ENCODE results near the gene EPB41L5.
"Not testable (repeated sequence)": the region's sequence is repeated elsewhere in the genome, so short reads cannot be mapped to it uniquely, and the experiment has no call there.

Gene EPB41L5

DNA sequence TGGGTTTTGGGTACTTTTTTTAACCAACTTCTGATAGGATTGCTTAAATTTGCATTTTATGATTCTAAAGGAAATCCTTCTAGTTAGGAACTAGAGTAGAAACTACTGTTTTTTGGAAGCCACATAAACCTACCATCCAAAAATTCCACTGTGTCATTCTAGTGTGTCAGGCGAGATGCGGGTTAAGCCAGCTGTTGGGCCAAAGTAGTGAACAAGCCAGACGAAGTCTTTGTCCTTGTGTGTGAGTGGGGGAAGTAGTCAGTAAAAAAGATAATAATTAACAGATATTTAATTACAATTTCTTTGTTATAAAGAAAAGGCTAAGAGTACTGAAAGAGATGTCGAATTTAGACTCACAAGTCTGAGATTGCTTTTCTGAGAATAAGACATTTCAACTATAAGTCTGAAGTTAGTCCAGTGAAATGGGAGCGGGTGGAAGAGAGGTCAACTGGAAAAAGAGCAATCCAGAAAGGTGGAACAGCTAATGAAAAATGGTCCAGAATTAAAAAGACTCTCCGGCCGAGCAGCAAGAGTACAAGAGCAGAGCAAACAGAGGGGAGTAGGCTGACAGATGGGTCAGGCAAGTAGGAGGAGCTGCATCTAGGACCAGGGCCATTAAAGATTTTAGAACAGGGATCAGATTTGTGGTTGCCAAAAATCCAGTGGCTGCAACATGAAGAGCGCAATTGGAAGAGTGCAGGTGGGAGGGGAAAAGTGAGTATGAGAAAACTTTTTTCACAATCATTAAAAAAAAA lies 1.5 kb downstream of the EPB41L5 start:
- ChIA-PET CTCF (no interaction called here), POLR2A (no interaction called here)
- no peak overlapping the region for H3K4me3 ChIP-seq (ENCODE audit: low read depth, low read length)
- DNase-seq (ENCODE audit: low read depth, low spot score): no peak
- no peak for TF ChIP-seq CTCF (IDR thresholded peaks at IDR 0.05; ENCODE audit: insufficient read depth, low read length, missing control alignments)

- no peak for TF ChIP-seq CTCF (IDR thresholded peaks at IDR 0.05; ENCODE audit: insufficient read depth, low read length, missing control alignments)
- DNase-seq (ENCODE audit: low read depth, low spot score): no peak
- CTCF ChIA-PET: no interaction called here
- H3K4me3 ChIP-seq (ENCODE audit: low read depth, low read length): no peak overlapping the region
- POLR2A ChIA-PET: no interaction called here
Measured at GRCh38 chr2:120016800-120017199, 3.9 kb downstream of the EPB41L5 start.

DNA sequence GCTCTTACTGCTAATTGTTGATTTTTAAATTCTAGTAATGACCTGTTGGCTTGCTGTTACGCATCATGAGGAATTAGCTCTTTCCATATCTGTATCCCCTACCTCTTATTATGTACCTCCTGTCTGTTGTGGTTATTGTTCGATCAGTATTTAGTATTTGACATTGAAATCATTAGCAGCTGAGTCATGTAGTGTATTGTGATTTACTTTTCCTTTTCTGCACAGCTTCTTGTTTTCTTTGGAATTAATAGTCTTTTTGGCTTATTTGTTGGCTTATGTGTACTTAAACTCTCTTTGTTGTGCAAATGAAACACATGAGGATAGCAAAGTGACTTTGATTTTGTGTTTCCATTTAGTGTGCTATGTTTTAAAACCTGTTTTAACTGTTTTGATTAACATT lies 4.3 kb downstream of the EPB41L5 start:
- POLR2A ChIA-PET: no interaction called here
- CTCF ChIA-PET: no interaction called here
- no peak for TF ChIP-seq CTCF (IDR thresholded peaks at IDR 0.05; ENCODE audit: insufficient read depth, low read length, missing control alignments)
- H3K4me3 ChIP-seq (ENCODE audit: low read depth, low read length): no peak overlapping the region
- no peak for DNase-seq (ENCODE audit: low read depth, low spot score)

- no peak for DNase-seq (ENCODE audit: low read depth, low spot score)
- CTCF ChIA-PET: no interaction called here
- H3K4me3 ChIP-seq (ENCODE audit: low read depth, low read length): no peak overlapping the region
- TF ChIP-seq CTCF (IDR thresholded peaks at IDR 0.05; ENCODE audit: insufficient read depth, low read length, missing control alignments): no peak
- POLR2A ChIA-PET: no interaction called here
Measured at GRCh38 chr2:120018549-120018948, 5.7 kb downstream of the EPB41L5 start.

GRCh38 chr2:120020554-120020953 lies 7.7 kb downstream of the EPB41L5 start:
- ChIA-PET CTCF (no interaction called here), POLR2A (no interaction called here)
- H3K4me3 ChIP-seq (ENCODE audit: low read depth, low read length): no peak overlapping the region
- no peak for DNase-seq (ENCODE audit: low read depth, low spot score)
- TF ChIP-seq CTCF (IDR thresholded peaks at IDR 0.05; ENCODE audit: insufficient read depth, low read length, missing control alignments): no peak

DNA sequence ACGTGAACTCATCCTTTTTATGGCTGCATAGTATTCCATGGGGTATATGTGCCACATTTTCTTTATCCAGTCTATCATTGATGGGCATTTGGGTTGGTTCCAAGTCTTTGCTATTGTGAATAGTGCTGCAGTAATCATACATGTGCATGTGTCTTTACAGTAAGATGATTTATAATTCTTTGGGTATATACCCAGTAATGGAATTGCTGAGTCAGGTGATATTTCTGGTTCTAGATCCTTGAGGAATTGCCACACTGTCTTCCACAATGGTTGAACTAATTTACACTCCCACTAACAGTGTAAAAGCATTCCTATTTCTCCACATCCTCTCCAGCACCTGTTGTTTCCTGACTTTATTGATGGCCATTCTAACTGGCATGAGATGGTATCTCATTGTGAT lies 9.6 kb downstream of the EPB41L5 start:
- H3K4me3 ChIP-seq (ENCODE audit: low read depth, low read length); DNase-seq (ENCODE audit: low read depth, low spot score); CTCF ChIA-PET; POLR2A ChIA-PET: not testable (repeated sequence)

GRCh38 chr2:120026890-120027289 lies 14.0 kb downstream of the EPB41L5 start:
- CTCF ChIA-PET: interaction anchor here (0.7 to 0.9 kb wide), 2 partner anchors 11 to 14 kb away, joined by 3 read pairs; partner anchors contain the start of gene EPB41L5
- no peak for DNase-seq (ENCODE audit: low read depth, low spot score)
- POLR2A ChIA-PET: no interaction called here
- TF ChIP-seq CTCF (IDR thresholded peaks at IDR 0.05; ENCODE audit: insufficient read depth, low read length, missing control alignments): no peak
- no peak overlapping the region for H3K4me3 ChIP-seq (ENCODE audit: low read depth, low read length)
